Femur (tissue), 1 donor: Measurements from ENCODE around the gene AMPD3.

Source experiments
- DNase-seq: peaks from one replicate; pipeline ENCODE4 v3.0.0-alpha.2; 2017

AMPD3 gene

DNA sequence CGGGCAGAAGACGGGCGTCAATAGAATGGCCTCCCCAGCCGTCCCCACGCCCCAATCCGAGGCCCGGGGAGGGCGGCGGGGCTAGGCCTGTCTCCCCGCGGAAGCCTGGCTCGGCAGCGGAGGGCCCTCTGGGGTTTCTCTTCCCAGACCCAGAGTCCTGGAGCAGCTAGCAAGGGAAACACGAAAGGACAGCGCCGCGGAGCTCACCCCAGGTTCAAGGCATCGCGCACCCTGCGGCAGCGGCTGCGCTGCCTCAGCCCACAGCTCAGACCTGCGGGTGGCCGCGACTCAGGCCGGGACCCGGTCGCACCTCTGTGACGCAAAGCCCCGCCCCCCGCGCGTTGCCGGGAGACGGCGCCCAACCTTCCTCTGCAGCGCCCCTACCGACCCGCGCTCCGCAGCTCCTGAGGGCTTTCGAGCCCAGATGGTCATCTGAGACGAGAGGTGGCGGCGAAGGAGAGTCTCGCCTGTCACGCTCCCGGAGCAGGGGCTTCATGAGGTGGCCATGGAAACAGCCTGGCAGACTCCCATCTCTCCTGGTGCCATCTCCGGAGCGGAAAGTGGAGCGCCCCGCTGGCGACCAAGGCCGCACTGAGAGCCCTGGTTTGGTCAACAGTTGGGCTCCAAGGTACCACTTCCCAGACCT is 86.0 kb downstream of the AMPD3 start, which contains the start of gene RNF141:
Gene RNF141, minus strand, starts transcription at position 273 of the 646 bp plus-strand sequence. CDS start 7,029 bp downstream, outside the sequence.
- DNase-seq: peak; percentile 97

DNA sequence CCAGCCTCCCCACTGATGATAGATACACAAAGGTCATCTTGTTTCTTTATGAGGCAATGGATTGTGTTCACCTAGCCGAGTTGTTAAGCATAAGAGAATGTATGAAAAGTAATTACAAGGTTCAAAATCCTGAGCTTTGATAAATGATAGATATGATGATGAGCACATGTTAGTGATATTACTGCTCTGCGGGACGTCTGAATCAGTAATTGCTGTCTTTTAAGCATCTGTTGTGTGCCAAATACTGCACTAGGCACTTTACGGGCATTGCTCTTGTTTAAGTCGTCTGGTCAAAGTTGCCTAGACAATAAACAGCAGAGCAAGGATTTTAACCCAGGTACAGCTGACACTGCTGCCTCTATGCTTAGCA is 86.5 kb downstream of the AMPD3 start:
- no peak for DNase-seq

DNA sequence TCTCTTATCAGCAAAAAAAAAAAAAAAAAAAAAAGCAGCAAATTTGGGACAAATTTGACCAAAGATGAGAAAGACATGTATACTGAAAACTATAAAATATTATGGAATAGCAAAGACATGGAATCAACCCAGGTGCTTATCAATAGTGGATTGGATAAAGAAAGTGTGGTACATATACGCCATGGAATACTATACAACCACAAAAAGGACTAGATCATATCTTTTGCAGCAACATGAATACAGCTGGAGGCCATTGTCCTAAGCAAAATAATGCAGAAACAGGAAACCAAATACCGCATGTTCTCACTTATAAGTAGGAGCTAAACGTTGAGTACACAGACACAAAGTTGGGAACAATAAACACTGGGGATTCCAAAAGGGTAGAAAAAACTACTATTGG is 87.7 kb downstream of the AMPD3 start:
- DNase-seq: no peak

DNA sequence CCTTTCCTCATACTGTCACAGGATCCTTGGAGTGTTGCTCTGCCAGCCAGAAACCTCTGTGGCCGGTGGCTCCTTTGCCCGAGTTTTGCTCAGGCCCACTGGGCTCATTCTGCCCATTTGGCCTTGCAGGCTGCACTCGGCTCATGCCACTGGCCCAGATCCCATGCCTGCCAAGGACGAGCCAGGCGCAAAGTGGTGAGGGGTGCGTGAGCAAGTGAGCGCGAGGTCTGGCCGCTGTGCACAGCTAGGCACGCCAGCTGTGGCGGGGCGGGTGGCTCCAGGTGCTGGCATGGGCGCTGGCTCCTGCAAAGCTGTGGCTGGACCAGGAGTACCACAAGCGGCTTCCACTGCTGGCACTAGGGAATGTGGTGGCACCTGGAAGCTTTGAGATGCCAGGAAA is 88.7 kb downstream of the AMPD3 start:
- DNase-seq: no peak

DNA sequence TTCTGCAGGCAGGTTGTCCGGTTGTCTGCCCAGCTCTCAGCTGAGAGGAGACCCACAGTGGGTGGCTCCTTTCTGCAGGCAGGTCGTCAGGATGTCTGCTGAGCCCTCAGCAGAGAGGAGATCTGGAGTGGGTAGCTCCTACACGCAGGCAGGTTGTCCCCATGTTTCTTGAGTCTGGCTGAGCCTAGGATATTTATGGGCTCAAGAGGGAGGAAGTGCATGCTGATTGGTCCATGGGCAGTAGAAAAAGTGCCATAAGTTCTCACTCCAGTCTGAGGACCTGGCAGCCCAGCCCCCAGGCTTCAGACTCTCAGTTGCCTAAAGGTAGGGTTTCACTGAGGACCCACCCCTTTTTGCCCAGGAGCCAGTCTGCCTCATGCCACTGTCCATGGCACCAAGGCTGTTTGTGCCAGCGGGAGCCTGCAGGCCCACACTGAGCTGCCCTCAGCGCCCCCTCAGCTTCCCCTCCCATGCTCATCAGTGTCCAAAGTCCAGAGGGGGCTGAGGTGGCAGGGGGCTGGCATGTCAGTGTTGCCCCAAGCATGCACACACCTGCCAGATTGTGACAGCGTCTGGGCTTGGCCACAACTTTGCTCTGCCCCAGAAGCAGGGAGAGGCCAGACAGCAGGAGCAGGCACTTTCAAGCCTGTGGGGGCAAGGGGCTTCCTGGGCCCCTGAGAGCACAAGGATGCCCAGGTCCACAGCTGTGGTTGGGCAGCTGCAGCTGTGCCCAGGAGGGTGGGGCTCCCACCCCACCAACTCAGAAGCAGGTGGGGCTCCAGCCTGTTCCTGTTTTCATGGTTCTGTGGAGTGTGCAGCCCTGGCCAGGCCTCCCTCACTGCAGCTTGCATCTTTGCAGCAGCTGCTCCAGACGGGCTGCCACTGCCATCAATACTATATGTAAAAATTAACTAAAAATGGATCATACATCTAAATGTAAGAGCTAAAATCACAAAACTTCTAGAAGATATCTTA is 89.7 kb downstream of the AMPD3 start:
- peak; percentile 60 for DNase-seq

DNA sequence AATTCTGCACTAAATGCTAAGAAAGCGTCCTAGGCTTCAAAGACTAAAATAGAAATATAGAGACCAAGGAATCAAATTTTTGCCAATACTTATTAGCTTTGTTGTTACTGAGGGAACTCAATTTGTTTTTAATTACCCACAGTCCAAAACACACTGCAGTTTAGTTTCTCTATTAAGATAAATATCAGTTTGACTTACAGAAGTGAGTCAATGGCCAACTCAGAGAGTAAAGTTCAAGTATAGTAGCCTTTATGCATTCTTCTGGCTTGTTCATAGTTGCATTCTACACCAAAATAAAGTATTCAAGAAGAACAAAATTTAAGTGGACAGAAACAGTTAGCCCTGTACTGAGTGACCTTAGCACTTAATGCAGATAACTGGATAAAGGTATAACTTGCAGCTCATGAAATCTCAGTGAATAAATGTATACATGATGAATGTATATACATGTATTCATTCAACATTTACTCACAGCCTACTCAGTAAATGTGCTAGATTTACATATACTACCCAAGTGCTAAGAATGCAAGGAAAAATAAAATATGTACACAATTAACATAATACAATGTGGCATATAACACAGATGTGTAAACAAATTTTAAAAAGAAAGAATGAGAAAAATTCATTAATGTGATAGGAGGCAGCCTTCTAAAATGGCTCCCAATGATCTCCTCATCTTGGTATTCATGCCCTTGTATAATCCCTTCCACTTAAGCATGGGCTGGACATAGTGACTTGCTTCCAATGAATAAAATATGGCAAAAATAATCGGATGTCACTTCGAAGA is 95.6 kb downstream of the AMPD3 start:
- DNase-seq: no peak

DNA sequence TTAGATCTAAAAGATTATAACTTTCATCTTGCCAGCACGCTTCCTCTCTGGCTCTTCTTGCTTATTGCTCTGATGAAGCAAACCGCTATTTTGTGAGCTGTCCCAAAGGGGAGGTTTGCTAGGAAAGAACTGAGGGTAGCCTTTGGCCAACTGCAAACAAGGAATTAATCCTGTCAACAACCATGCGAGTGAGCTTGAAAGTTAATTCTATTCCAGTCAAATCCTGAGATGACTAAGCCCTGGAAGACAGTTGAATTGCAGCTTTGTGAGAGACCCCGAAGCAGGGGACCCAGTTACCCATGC is 96.2 kb downstream of the AMPD3 start:
- no peak for DNase-seq

DNA sequence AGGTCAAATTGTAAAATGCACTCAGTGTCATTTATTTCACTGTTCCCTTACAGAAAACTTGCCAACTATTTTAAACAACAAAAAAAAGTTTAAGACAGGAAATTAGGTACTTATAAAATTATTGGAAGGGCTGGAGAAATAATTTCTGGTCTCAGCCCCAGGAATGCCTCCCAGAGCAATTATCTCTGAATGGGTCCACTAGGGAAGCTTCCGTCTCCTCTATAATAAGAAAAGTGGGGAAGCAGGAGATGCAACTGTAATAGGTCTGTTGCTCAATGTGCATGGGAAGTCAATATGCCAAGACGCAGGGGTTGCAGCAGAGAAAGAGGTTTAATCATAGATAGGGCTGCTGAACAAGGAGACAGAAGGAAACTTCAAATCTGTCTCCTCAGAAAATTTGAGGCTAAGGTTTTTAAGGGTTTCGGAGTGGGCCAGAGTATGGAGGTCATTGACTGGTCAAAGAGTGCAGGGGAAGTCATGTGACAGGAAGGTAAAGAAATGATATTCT is 96.8 kb downstream of the AMPD3 start:
- DNase-seq: no peak

DNA sequence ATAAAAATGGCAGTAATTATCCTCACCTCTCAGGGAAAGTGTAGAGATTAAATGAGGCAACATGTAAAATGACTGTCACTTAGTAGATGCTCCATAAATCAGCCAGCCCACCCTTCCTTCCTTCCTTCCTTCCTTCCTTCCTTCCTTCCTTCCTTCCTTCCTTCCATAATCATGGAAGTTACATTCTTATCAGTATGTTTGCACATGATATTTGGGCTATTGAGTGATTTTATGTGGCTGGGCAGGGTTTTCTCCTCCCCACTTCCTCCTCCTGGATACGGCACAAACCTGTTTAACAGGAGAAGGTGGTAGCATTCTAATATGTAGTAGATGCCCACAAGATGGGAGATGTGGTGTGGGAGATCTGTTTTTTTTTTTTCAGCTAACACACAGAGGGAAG is 101.5 kb downstream of the AMPD3 start:
- no peak for DNase-seq
